H1 (cell line): ENCODE data around the gene RECK. TPM values are rescaled to one million over a fixed set of nuclear protein-coding genes. Genes with fewer than 3 reads are reported as not detected.

Experiments used
- CTCF ChIA-PET: fragments of 300-600 bp; sonication (Branson Sonifier 250); formaldehyde crosslinking; loops from one replicate; lab custom pipeline; 2021; ENCODE audit not compliant: partially characterized antibody; lab: Charles Lee
- POLR2A ChIA-PET: fragments of 300-600 bp; sonication (Branson Sonifier 250); formaldehyde crosslinking; loops from one replicate; lab custom pipeline; 2021; ENCODE audit warnings: inconsistent platforms; ENCODE audit not compliant: partially characterized antibody; lab: Charles Lee
- DNase-seq, 2 experiments: peaks; one replicate each; pipeline versions ENCODE4 v3.0.0 to v3.0.0-alpha.2; 2010 to 2022; ENCODE audit warnings: low spot score in 2 of 2, low read depth in 1 of 2, mixed read lengths in 1 of 2
- FAIRE-seq: peaks from 2 replicates; lab custom pipeline; 2011; peaks lifted over from hg19 to GRCh38; lab: Jason Lieb, UNC
- H2AFZ ChIP-seq: 2 replicates; pipeline ENCODE4 v1.8.1; 2012; ENCODE audit warnings: low read length, inconsistent platforms
- H2AK5ac ChIP-seq: 2 replicates; pipeline ENCODE4 v1.6.1; 2013; ENCODE audit warnings: low read depth, low read length
- H2BK120ac ChIP-seq: replicated peaks from 2 replicates; pipeline ENCODE3; 2013; ENCODE audit warnings: low read depth, low read length, inconsistent platforms
- H2BK12ac ChIP-seq: 2 replicates; pipeline ENCODE4 v1.6.1; 2013; ENCODE audit warnings: low read depth, low read length
- H2BK15ac ChIP-seq: 2 replicates; pipeline ENCODE4 v1.6.1; 2013; ENCODE audit warnings: low read length
- H2BK20ac ChIP-seq: 2 replicates; pipeline ENCODE4 v1.6.1; 2013; ENCODE audit warnings: low read length
- H2BK5ac ChIP-seq: 2 replicates; pipeline ENCODE4 v1.6.1; 2013; ENCODE audit warnings: low read depth, low read length
- H3K14ac ChIP-seq: 2 replicates; pipeline ENCODE4 v1.6.1; 2013; ENCODE audit warnings: inconsistent platforms; ENCODE audit not compliant: insufficient read length
- H3K18ac ChIP-seq: 2 replicates; pipeline ENCODE4 v1.6.1; 2013; ENCODE audit warnings: low read length; ENCODE audit errors: extremely low read depth
- H3K23ac ChIP-seq: 2 replicates; pipeline ENCODE4 v1.6.1; 2013; ENCODE audit warnings: inconsistent platforms; ENCODE audit not compliant: insufficient read length
- H3K23me2 ChIP-seq: 2 replicates; pipeline ENCODE4 v1.6.1; 2013; ENCODE audit warnings: low read depth, low read length
- H3K27ac ChIP-seq: 2 replicates; pipeline ENCODE4 v1.6.1; 2011; ENCODE audit warnings: low read depth, low read length, inconsistent platforms
- H3K27me3 ChIP-seq, 4 experiments: replicated peaks in 1 of 4; 1 replicate in 1 of 4; 2 replicates in 3 of 4; pipeline versions ENCODE4 v1.6.1 to v1.8.1; 2011 to 2013; ENCODE audit warnings: low read length in 3 of 4, mild to moderate bottlenecking in 3 of 4, inconsistent platforms in 2 of 4, mixed read lengths in 2 of 4, moderate library complexity in 1 of 4; ENCODE audit not compliant: control insufficient read depth in 3 of 4, insufficient read depth in 3 of 4; ENCODE audit errors: extremely low read depth in 1 of 4
- H3K36me3 ChIP-seq, 4 experiments: 2 replicates each; pipeline versions ENCODE4 v1.6.1 to v1.8.1; 2011 to 2013; ENCODE audit warnings: mild to moderate bottlenecking in 4 of 4, low read length in 3 of 4, moderate library complexity in 2 of 4, control low read depth in 1 of 4, inconsistent platforms in 1 of 4; ENCODE audit not compliant: insufficient read depth in 4 of 4, control insufficient read depth in 2 of 4
- H3K4ac ChIP-seq: replicated peaks from 2 replicates; pipeline ENCODE3; 2013; ENCODE audit warnings: low read length, low read depth, mixed read lengths, inconsistent platforms; ENCODE audit not compliant: insufficient read length
- H3K4me1 ChIP-seq, 4 experiments: replicated peaks in 1 of 4; 1 replicate in 1 of 4; 2 replicates in 3 of 4; pipeline versions ENCODE4 v1.6.1 to v1.8.1; 2011 to 2013; ENCODE audit warnings: low read length in 3 of 4, inconsistent platforms in 2 of 4, mixed read lengths in 1 of 4; ENCODE audit not compliant: insufficient read depth in 4 of 4, control insufficient read depth in 3 of 4
- H3K4me2 ChIP-seq, 2 experiments: 2 replicates each; pipeline versions ENCODE4 v1.6.1 to v1.8.1; 2011 to 2013; ENCODE audit warnings: low read depth in 2 of 2, low read length in 2 of 2, control low read depth in 1 of 2, inconsistent platforms in 1 of 2, mild to moderate bottlenecking in 1 of 2; ENCODE audit not compliant: insufficient read depth in 1 of 2
- H3K4me3 ChIP-seq, 4 experiments: fragments of 200-600, 300-600 bp in 1 of 4; sonication (generic), shearing (Covaris generic), sonication (Bioruptor Twin) in 1 of 4; 2 replicates each; pipeline versions ENCODE4 v1.5.1 to v1.8.1; 2011 to 2016; ENCODE audit warnings: low read length in 4 of 4, low read depth in 3 of 4, control low read depth in 2 of 4, inconsistent platforms in 2 of 4, mild to moderate bottlenecking in 2 of 4, mixed read lengths in 1 of 4, moderate library complexity in 1 of 4; ENCODE audit not compliant: insufficient read depth in 2 of 4; ENCODE audit errors: extremely low read depth in 1 of 4
- H3K56ac ChIP-seq: replicated peaks from 2 replicates; pipeline ENCODE3; 2013; ENCODE audit warnings: low read depth, mild to moderate bottlenecking, mixed read lengths, low read length, inconsistent platforms; ENCODE audit not compliant: insufficient read length
- H3K79me1 ChIP-seq: 2 replicates; pipeline ENCODE4 v1.6.1; 2013; ENCODE audit warnings: low read depth, low read length, control low read depth
- H3K79me2 ChIP-seq, 2 experiments: 2 replicates each; pipeline versions ENCODE4 v1.6.1 to v1.8.1; 2012 to 2013; ENCODE audit warnings: low read length in 2 of 2, mild to moderate bottlenecking in 2 of 2, inconsistent platforms in 1 of 2; ENCODE audit not compliant: insufficient read depth in 2 of 2, control insufficient read depth in 1 of 2
- H3K9ac ChIP-seq, 4 experiments: replicated peaks in 1 of 4; 1 replicate in 1 of 4; 2 replicates in 3 of 4; pipeline versions ENCODE4 v1.6.1 to v1.8.1; 2011 to 2013; ENCODE audit warnings: low read depth in 3 of 4, low read length in 3 of 4, control low read depth in 2 of 4, mild to moderate bottlenecking in 2 of 4, moderate library complexity in 2 of 4, inconsistent platforms in 1 of 4; ENCODE audit errors: extremely low read depth in 1 of 4
- H3K9me3 ChIP-seq, 2 experiments: 2 replicates each; pipeline versions ENCODE4 v1.6.1 to v1.8.1; 2012 to 2013; ENCODE audit warnings: mild to moderate bottlenecking in 2 of 2, moderate library complexity in 2 of 2, control low read depth in 1 of 2, inconsistent platforms in 1 of 2, low read depth in 1 of 2, low read length in 1 of 2, mixed read lengths in 1 of 2; ENCODE audit not compliant: insufficient read depth in 2 of 2
- H4K20me1 ChIP-seq, 2 experiments: replicated peaks in 1 of 2; 2 replicates each; pipeline versions ENCODE3 to v1.8.1; 2011 to 2013; ENCODE audit warnings: inconsistent platforms in 2 of 2, low read length in 2 of 2, mild to moderate bottlenecking in 1 of 2; ENCODE audit not compliant: insufficient read depth in 2 of 2, control insufficient read depth in 1 of 2
- H4K5ac ChIP-seq: 2 replicates; pipeline ENCODE4 v1.6.1; 2013; ENCODE audit warnings: low read length, low read depth, mixed read lengths, inconsistent platforms; ENCODE audit not compliant: insufficient read length
- H4K8ac ChIP-seq: 2 replicates; pipeline ENCODE4 v1.8.0; 2013; ENCODE audit warnings: mild to moderate bottlenecking, moderate library complexity, low read length, inconsistent platforms; ENCODE audit not compliant: insufficient read depth; ENCODE audit errors: extremely low read depth
- H4K91ac ChIP-seq: replicated peaks from 2 replicates; pipeline ENCODE3; 2013; ENCODE audit warnings: low read length, mixed read lengths, inconsistent platforms; ENCODE audit not compliant: insufficient read length
- FOSL1 ChIP-seq: IDR thresholded peaks from 2 replicates; pipeline ENCODE4 v1.6.1; 2011; ENCODE audit warnings: mild to moderate bottlenecking, low read depth, low read length, moderate library complexity; ENCODE audit not compliant: insufficient read depth
- POLR2AphosphoS5 ChIP-seq: IDR thresholded peaks from 2 replicates; pipeline ENCODE4 v1.6.1; 2011; ENCODE audit warnings: low read depth, low read length
- RBBP5 ChIP-seq: IDR thresholded peaks from 2 replicates; pipeline ENCODE4 v1.7.1; 2012; ENCODE audit warnings: low read depth, mild to moderate bottlenecking, inconsistent platforms, low read length, moderate library complexity, borderline replicate concordance
- RFX5 ChIP-seq: IDR thresholded peaks from 2 replicates; pipeline ENCODE4 v1.6.1; 2011; ENCODE audit warnings: low read depth, low read length, improper control_type of control experiment, borderline replicate concordance
- SAP30 ChIP-seq: fragments of 300-600 bp; sonication (generic); IDR thresholded peaks from 2 replicates; pipeline ENCODE4 v1.7.1; 2012; ENCODE audit warnings: low read length, moderate library complexity, mild to moderate bottlenecking, inconsistent platforms; ENCODE audit not compliant: insufficient read depth, insufficient replicate concordance
- SIX5 ChIP-seq: IDR thresholded peaks from 2 replicates; pipeline ENCODE4 v1.6.1; 2011; ENCODE audit warnings: mild to moderate bottlenecking, low read depth, low read length
- WGBS, 2 experiments: shearing (Covaris generic) in 1 of 2; methylation state at CpG; one replicate each; pipeline versions ENCODE4 v1.1.6 to v1.1.7; 2013 to 2015; ENCODE audit warnings: low lambda C conversion rate in 2 of 2, mixed read lengths in 2 of 2, inconsistent platforms in 1 of 2, low coverage in 1 of 2, missing lambda C conversion rate in 1 of 2; ENCODE audit not compliant: insufficient replicate concordance in 2 of 2, insufficient coverage in 1 of 2, insufficient read length in 1 of 2; ENCODE audit errors: extremely low coverage in 1 of 2, missing lambda C conversion rate in 1 of 2; 5-methylcytosine and 5-hydroxymethylcytosine counted together
- polyA plus RNA-seq, 7 experiments: library from polyadenylated mRNA; depleted of rRNA in 3 of 7; stranded (reverse) in 5 of 7; unstranded in 2 of 7; fragments of >200 nt in 5 of 7; fragments of 200-250 nt in 2 of 7; gene quantifications; 1 replicate in 5 of 7; 2 replicates in 1 of 7; 4 replicates in 1 of 7; pipeline versions ENCODE4 v1.2.1 to v1.2.3, GENCODE V29; 2011 to 2013; ENCODE audit warnings: missing spikeins in 2 of 7, mixed read lengths in 2 of 7
- total RNA-seq: library from RNA; stranded (reverse); fragmentation: NEBNext Ultra II Directional; extraction: Animal tissue kit (Norgen Biotek cat#: 25700); gene quantifications from 2 replicates; pipeline ENCODE4 v1.2.1, GENCODE V29; 2021

Gene RECK
- total and polyA plus RNA-seq, 2 of the 8 experiments (the other 6 are each of a cell fraction or from before 2014, with no cell fraction given) = 5.4 to 9.8 TPM

DNA sequence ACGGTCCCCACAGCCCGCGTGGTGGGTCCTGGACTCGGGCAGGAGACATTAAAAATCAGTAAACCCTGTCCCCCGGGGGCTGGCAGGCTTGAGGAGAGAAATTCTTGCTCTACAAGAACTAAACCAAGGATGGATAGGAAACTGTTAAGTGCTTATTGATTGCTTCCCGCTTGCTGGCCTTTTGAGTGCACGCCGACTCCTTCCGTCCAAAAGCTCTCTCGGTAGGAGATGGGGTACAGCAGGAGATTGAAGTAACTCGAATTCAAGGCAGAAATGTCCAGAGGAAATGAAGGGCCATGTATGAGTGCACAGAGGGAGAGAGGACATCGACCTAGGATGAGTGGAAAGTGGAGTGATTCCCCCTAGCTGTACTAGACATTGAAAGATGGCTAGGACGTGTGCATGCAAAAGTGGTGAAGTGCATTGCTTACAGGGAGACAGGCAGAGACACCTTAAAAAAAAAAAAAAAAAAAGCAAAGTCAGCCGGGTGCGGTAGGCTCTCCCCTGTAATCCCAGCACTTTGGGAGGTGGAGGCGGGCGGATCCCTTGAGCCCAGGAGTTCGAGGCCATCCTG is 923 bp downstream of the RECK start:
- Histone ChIP-seq H2BK12ac (no peak overlapping the region), H2AFZ (no peak overlapping the region), H4K20me1 (peaks cover 0 to 3% of the 10 kb centered on the region in 2 experiments), H3K27me3 (no peaks in the 10 kb centered on the region), H3K9ac (peak overlapping the region; percentile 80 to 95 (median 84)), H2AK5ac (no peak overlapping the region; the same call in 1 of the 2 replicates), H3K18ac (peak overlapping the region; percentile 92; the same call in 1 of the 2 replicates), H2BK120ac (no peak overlapping the region), H2BK5ac (no peak overlapping the region), H4K5ac (no peak overlapping the region), H3K79me1 (peaks cover 3% of the 10 kb centered on the region; the same call in 1 of the 2 replicates), H3K4me1 (peaks cover 0 to 4% (median 0%) of the 10 kb centered on the region in 4 experiments; a peak in 3 of 7 replicates), H3K9me3 (no peaks in the 10 kb centered on the region), H3K14ac (no peak overlapping the region), H4K8ac (0 out of 2 replicates have a peak overlapping the region, but pooled peaks have one; percentile 98), H3K79me2 (peaks cover 3 to 39% of the 10 kb centered on the region in 2 experiments), H3K56ac (no peak overlapping the region), H2BK15ac (no peak overlapping the region), H3K23me2 (peaks cover 10% of the 10 kb centered on the region), H2BK20ac (no peak overlapping the region), H3K23ac (no peak overlapping the region), H3K27ac (peak overlapping the region; percentile 53; the same call in 1 of the 2 replicates), H3K36me3 (no peaks in the 10 kb centered on the region), H4K91ac (no peak overlapping the region), H3K4me2 (peak overlapping the region; percentile 91 to 100), H3K4me3 (peak overlapping the region; percentile 78 to 93 (median 84)), H3K4ac (no peak overlapping the region)
- TF ChIP-seq FOSL1 = no peak
- peak; percentile 59 for TF ChIP-seq SAP30
- no peak for TF ChIP-seq RFX5
- TF ChIP-seq RBBP5 = no peak
- TF ChIP-seq POLR2AphosphoS5 = 0 out of 2 replicates have a peak, but pooled peaks have one; percentile 2
- TF ChIP-seq SIX5 = no peak
- ChIA-PET CTCF (interaction anchor here (1.0 to 2.0 kb wide), 5 partner anchors 8 to 119 kb away, joined by 3 to 5 read pairs (median 3); no protein-coding TSS in a partner anchor), POLR2A (interaction anchor here (0.8 to 2.2 kb wide), 13 partner anchors 10 to 81 kb away, joined by 3 to 9 read pairs (median 4); no protein-coding TSS in a partner anchor)
- DNase-seq = no peak
- no peak for FAIRE-seq
- WGBS, 2 experiments = 15% methylated on average over 18 of the region's 18 CpGs; no CpG with 5 or more reads in 1 of the 2 experiments
